OCI-LY3 (cell line): ENCODE data around the gene HAP1.

Experiments used
- H2AFZ ChIP-seq: fragments of 200-600, 300-600 bp; shearing (Covaris generic); 2 replicates; pipeline ENCODE4 v1.6.0; 2014; ENCODE audit warnings: antibody characterized with exemption, low read depth, low read length
- H3K27ac ChIP-seq: fragments of 200-600, 300-600 bp; sonication (generic); 2 replicates; pipeline ENCODE4 v1.5.1; 2014; ENCODE audit warnings: mild to moderate bottlenecking, low read length, moderate library complexity, mixed read lengths
- H3K27me3 ChIP-seq: fragments of 200-600, 300-600 bp; sonication (generic); 2 replicates; pipeline ENCODE4 v1.6.1; 2014; ENCODE audit warnings: low read depth, low read length, mixed read lengths
- H3K36me3 ChIP-seq: fragments of 200-600, 300-600 bp; sonication (generic); replicated peaks from 2 replicates; pipeline ENCODE3; 2014; ENCODE audit warnings: low read depth, low read length, mixed read lengths
- H3K4me1 ChIP-seq: fragments of 300-600, 200-600 bp; sonication (generic); 2 replicates; pipeline ENCODE4 v1.6.1; 2014; ENCODE audit warnings: low read length, mixed read lengths
- H3K4me2 ChIP-seq: fragments of 200-600, 300-600 bp; sonication (generic); 2 replicates; pipeline ENCODE4 v1.6.1; 2014; ENCODE audit warnings: low read length, mixed read lengths
- H3K4me3 ChIP-seq: fragments of 300-600, 200-600 bp; sonication (generic); 2 replicates; pipeline ENCODE4 v1.5.1; 2014; ENCODE audit warnings: antibody characterized with exemption, mild to moderate bottlenecking, low read length, moderate library complexity
- H3K79me2 ChIP-seq: fragments of 300-600, 200-600 bp; shearing (Covaris generic); 2 replicates; pipeline ENCODE4 v1.6.1; 2014; ENCODE audit warnings: mild to moderate bottlenecking, low read length, mixed read lengths
- H3K9ac ChIP-seq: fragments of 300-600, 200-600 bp; shearing (Covaris generic); 2 replicates; pipeline ENCODE4 v1.6.0; 2014; ENCODE audit warnings: mild to moderate bottlenecking, low read length, moderate library complexity
- H3K9me3 ChIP-seq: fragments of 200-600, 300-600 bp; shearing (Covaris generic); 2 replicates; pipeline ENCODE4 v1.6.1; 2014; ENCODE audit warnings: low read length, mixed read lengths; ENCODE audit not compliant: insufficient read depth
- H4K20me1 ChIP-seq: fragments of 200-600, 300-600 bp; sonication (generic); 2 replicates; pipeline ENCODE4 v1.6.1; 2016; ENCODE audit warnings: low read length, mixed read lengths; ENCODE audit not compliant: insufficient read depth
- CTCF ChIP-seq: fragments of 200-600, 300-600 bp; sonication (generic); IDR thresholded peaks from 2 replicates; pipeline ENCODE4 v1.5.1; 2014; ENCODE audit warnings: antibody characterized with exemption, low read length, low read depth
- EZH2phosphoT487 ChIP-seq: fragments of 200-600 bp; shearing (Covaris generic); IDR thresholded peaks from 2 replicates; pipeline ENCODE4 v1.6.1; 2018; ENCODE audit warnings: antibody characterized with exemption, mixed run types, low read depth

The HAP1 gene

GRCh38 chr17:41739661-41740352, 5.4 kb upstream of the HAP1 start:
- H3K4me2 ChIP-seq = no peak overlapping the region
- H3K4me1 ChIP-seq = peaks cover 7% of the 10 kb centered on the region
- no peaks in the 10 kb centered on the region for H3K79me2 ChIP-seq
- H3K27me3 ChIP-seq = peaks cover 4% of the 10 kb centered on the region; the same call in 1 of the 2 replicates
- H2AFZ ChIP-seq = no peak overlapping the region
- TF ChIP-seq EZH2phosphoT487 (no peak), CTCF (no peak)
- no peaks in the 10 kb centered on the region for H3K36me3 ChIP-seq
- H3K9me3 ChIP-seq = no peaks in the 10 kb centered on the region
- no peak overlapping the region for H3K4me3 ChIP-seq
- H3K9ac ChIP-seq = no peak overlapping the region
- no peaks in the 10 kb centered on the region for H4K20me1 ChIP-seq
- H3K27ac ChIP-seq = no peak overlapping the region

- Histone ChIP-seq H4K20me1 (no peaks in the 10 kb centered on the region), H3K4me2 (no peak overlapping the region), H3K36me3 (no peaks in the 10 kb centered on the region), H3K79me2 (no peaks in the 10 kb centered on the region), H3K4me3 (no peak overlapping the region), H3K9me3 (no peaks in the 10 kb centered on the region), H3K4me1 (peaks cover 7% of the 10 kb centered on the region), H3K27ac (no peak overlapping the region), H3K9ac (no peak overlapping the region), H2AFZ (peak overlapping the region; percentile 99), H3K27me3 (peaks cover 4% of the 10 kb centered on the region; the same call in 1 of the 2 replicates)
- no peak for TF ChIP-seq CTCF
- TF ChIP-seq EZH2phosphoT487 = no peak
These were observed 4.3 kb upstream of the HAP1 start for GRCh38 chr17:41738801-41739112.

- H3K36me3 ChIP-seq = no peaks in the 10 kb centered on the region
- H3K9me3 ChIP-seq = no peaks in the 10 kb centered on the region
- peak overlapping the region; percentile 53; the same call in 1 of the 2 replicates for H3K9ac ChIP-seq
- no peaks in the 10 kb centered on the region for H4K20me1 ChIP-seq
- H3K4me3 ChIP-seq = no peak overlapping the region
- peaks cover 7% of the 10 kb centered on the region for H3K4me1 ChIP-seq
- H3K79me2 ChIP-seq = no peaks in the 10 kb centered on the region
- H2AFZ ChIP-seq = peak overlapping the region; percentile 99
- H3K27me3 ChIP-seq = peaks cover 4% of the 10 kb centered on the region; the same call in 1 of the 2 replicates
- H3K4me2 ChIP-seq = peak overlapping the region; percentile 59
- no peak for TF ChIP-seq EZH2phosphoT487
- TF ChIP-seq CTCF = peak; percentile 92
- no peak overlapping the region for H3K27ac ChIP-seq
These were observed 3.8 kb upstream of the HAP1 start for GRCh38 chr17:41738077-41738800.

GRCh38 chr17:41737680-41738023, 3.2 kb upstream of the HAP1 start:
- no peak overlapping the region for H3K4me2 ChIP-seq
- TF ChIP-seq CTCF = no peak
- H3K9me3 ChIP-seq = no peaks in the 10 kb centered on the region
- no peaks in the 10 kb centered on the region for H3K36me3 ChIP-seq
- H4K20me1 ChIP-seq = no peaks in the 10 kb centered on the region
- no peak overlapping the region for H3K27ac ChIP-seq
- 0 out of 2 replicates have a peak overlapping the region, but pooled peaks have one; percentile 39 for H2AFZ ChIP-seq
- H3K4me3 ChIP-seq = no peak overlapping the region
- H3K9ac ChIP-seq = no peak overlapping the region
- peaks cover 4% of the 10 kb centered on the region for H3K27me3 ChIP-seq
- no peaks in the 10 kb centered on the region for H3K79me2 ChIP-seq
- peaks cover 7% of the 10 kb centered on the region for H3K4me1 ChIP-seq
